SW480 (cell line): ENCODE results near the gene MPND.

Experiments used
- DNase-seq: peaks from one replicate; pipeline ENCODE4 v3.0.0-alpha.2; 2016; ENCODE audit warnings: low spot score

MPND gene, protein sequence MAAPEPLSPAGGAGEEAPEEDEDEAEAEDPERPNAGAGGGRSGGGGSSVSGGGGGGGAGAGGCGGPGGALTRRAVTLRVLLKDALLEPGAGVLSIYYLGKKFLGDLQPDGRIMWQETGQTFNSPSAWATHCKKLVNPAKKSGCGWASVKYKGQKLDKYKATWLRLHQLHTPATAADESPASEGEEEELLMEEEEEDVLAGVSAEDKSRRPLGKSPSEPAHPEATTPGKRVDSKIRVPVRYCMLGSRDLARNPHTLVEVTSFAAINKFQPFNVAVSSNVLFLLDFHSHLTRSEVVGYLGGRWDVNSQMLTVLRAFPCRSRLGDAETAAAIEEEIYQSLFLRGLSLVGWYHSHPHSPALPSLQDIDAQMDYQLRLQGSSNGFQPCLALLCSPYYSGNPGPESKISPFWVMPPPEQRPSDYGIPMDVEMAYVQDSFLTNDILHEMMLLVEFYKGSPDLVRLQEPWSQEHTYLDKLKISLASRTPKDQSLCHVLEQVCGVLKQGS

DNA sequence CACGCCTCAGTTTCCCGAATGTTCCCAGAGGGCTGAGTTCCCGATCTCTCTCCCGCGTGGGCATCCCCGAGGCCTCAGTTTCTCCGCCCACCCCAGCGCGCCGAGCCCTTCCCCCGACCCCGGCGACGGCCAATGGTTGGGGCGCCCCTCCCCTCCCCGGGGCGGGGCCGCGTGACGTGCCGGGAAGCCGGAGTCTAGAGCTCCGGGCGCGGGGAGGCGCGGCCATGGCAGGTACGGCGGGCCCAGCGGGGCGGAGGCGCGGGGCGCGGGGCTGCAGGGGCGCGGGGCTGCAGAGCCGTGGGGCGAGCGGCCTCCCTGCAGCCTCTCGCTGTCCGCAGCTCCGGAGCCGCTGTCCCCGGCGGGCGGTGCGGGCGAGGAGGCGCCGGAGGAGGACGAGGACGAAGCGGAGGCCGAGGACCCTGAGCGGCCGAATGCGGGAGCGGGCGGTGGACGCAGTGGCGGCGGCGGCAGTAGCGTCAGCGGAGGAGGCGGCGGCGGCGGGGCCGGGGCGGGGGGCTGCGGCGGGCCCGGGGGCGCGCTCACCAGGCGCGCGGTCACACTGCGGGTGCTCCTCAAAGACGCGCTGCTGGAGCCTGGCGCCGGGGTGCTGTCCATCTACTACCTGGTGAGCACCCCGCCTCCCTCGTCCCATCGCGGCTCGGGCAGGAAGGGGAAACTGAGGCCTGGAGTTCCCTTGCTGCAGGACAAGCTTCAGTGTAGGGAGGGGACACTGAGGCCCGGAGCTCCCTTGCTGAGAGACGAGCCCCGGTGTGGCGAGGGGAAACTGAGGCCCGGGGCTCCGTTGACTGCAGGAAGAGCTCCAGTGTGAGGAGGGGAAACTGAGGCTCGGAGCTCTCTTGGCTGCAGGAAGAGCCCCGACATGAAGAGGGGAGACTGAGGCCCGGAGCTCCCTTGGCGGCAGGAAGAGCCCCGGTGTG, at the start of gene MPND:
MPND (plus strand) TSS at position 193 of the 938 bp plus-strand sequence; CDS start at position 225, 32 bp downstream.
- DNase-seq = peak; percentile 59

DNA sequence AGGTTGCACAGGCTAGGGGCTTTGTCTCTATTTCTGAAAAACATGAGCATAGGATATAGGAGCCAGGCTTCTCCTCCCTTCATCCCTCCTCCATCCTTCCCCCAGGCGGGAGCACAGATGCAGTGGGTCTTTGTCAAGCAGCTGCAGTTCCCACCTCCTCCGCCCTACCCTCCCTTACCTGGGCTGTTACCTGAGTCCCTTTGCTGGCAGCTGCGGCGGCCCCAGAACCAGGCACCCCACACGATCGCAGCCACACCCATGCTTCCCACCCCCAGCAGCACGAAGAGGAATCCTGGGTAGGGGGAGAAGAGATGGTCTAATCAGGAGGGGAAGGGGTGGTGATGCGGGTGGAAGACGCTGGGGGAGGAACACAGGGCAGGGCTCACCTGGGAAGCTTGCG, 49.0 kb upstream of the MPND start:
- no peak for DNase-seq

DNA sequence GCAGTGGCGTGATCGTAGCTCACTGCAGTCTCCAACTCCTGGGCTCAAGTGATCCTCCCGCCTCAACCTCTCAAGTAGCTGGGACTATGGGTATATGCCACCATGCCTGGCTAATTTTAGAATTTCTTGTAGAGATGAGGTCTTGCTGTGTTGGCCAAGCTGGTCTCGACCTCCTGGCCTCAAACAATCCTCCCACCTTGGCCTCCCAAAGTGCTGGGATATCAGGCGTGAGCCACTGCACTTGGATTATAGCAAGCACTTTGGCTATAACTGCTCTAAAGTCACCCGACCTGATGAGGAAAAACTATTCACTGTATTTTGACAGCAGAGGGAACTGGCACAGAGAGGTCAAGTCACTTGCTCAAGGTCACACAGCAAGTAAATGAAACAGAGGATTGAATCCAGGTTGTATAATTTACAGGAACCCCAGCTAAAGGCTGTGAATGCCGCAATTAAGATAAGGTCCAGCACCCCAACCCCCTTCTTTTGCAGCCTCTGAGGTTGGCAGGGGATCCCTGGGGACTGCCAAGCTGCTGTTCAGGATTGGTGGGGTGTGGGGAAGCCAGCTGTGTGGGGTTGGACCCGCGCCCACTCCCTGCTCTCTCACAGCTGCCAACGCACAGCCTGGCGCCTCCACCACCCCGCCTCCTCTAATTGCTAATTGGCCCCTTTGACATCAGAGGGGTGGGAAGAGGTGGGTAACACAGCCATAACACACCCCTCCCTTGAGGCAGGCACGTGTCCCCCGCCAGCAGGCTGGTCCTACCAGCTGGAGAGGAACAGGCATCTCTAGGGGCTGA, 47.2 kb upstream of the MPND start:
- no peak for DNase-seq

DNA sequence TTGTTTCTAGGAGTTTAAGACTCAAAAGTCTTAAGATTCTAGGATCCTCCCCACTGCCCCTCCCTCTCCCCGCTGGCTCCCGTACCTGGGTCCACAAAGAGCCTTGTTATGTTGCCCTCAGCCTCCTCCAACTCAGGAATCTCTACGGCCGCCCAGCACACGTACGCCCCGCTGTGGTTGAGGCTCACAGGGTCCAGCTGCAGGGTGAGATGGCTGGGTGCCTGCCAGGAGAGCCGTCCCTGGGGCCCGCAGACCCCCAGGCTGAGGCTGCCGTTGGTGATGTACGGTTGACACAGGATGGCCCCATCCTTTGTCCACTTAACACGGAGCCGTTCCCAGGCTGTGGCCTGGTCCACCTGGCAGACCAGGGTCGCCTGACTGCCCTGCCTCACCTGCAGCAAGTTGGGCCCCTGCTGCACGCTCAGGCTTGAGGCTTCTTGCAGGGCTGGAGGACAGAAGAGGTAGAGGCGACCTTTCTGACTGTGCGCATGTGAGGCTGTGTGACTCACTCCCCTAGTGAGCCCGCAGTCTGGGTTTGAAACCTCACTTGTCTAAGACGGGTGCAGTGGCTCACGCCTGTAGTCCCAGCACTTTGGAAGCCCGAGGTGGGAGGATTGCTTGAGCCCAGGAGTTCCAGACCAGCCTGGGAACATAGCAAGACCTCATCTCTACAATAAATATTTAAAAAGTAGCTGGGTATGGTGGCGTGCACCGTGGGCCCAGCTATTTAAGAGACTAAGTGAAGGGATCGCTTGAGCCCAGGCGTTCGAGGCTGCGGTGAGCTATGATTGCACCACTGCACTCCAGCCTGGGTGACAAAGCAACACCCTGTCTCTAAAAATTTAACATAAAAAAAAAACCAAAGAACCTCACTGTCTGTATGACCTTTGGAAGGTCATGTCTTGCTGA, 45.2 kb upstream of the MPND start:
- DNase-seq = no peak

DNA sequence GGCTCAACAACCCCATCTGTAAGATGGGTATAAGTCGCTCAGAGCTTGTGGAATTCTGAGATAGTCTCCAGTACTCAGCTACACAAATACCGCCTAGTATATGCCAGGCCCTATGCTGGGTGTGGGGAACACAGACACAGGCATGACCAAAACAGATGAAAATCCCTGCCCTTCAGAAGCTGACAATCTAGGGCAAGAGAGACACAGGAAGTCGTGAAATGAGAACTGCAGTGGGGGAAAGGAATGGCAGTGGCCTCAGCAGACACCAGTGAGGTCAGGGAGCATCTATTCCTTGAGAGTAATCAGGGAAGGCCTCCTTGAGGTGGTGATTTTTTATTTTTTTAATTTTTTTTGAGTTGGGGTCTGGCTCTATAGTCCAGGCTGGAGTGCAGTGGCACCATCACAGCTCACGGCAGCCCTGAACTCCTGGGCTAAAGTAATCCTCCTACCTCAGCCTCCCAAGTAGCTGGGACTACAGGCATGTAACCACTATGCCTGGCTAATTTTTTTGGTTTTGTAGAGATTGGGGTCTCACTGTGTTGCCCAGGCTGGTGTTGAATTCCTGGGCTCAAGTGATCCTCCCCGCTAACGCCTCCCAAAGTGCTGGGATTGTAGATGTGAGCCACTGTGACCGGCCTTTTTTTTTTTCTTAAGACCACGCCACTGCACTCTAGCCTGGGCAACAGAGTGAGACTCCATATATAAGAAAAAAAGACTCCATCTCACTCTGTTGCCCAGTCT, 44.4 kb upstream of the MPND start:
- DNase-seq = no peak

DNA sequence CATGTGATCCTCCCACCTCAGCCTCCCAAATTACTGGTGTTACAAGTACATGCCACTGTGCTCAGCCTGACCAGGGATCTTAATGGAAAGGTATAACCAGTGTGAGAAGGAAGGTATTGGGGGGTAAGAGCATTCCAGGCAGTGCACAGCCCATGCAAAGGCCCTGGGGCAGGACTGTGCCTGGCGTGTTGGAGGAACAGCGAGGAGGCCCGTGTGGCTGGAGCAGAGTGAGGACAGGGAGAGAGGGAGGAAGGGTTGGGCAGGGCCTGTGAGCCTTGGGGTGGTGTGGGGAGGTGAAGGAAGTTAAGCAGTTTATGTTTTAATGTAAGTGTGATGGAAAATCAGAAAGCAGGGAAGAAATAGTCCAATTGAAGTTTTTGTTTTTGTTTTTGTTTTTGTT, 42.8 kb upstream of the MPND start:
- no peak for DNase-seq

DNA sequence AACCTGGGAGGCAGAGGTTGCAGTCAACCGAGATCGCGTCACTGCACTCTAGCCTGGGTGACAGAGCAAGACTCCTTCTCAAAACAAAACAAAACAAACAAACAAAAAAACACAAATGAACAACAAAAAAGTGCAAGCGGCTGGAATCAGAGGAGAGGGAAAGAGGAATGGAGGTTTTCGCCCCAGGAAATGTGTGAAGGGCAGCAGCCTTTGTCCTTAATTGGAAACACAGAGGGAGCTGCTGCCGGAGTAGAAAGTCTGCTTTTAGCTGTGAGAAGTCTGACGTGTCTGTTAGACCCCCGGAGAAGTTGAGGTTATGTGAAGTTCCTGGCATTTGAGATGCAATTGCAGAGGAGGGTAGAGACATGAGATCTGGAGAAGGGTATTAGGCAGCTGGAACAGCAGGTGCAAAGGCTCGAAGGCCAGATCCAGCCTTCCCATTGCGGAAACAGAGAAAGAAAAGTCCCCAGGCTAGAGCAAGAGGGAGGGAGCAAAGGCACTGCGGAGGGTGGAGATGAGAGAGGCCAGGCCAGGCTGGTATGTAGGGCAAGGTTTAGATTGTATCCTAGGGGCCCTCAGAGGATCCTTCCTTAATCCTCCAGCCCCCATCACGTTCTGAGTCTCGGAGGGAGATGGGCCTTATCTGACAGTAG, 41.6 kb upstream of the MPND start:
- no peak for DNase-seq

DNA sequence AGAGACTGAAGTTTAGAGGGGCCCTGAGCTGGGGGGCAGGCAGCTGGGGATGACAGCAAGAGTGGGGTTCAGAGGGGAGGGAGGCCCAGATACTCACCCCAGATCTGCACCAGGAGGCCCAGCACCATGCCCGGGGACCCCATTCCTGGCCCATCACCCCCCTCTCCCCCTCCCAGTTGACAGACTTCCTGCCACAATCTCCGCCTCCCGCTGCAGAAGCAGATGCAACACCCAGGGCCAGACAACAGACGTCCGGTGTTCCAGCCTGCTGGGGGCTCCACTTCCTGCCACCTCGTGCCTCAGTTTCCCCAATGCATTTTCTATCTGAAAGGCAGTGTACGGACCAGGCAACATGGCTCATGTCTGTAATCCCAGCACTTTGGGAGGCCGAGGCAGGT, 41.1 kb upstream of the MPND start, which contains the start of gene TMIGD2:
TMIGD2 (minus strand) TSS at position 147 of the 398 bp plus-strand sequence; CDS start at position 143, 4 bp downstream.
- DNase-seq = no peak

DNA sequence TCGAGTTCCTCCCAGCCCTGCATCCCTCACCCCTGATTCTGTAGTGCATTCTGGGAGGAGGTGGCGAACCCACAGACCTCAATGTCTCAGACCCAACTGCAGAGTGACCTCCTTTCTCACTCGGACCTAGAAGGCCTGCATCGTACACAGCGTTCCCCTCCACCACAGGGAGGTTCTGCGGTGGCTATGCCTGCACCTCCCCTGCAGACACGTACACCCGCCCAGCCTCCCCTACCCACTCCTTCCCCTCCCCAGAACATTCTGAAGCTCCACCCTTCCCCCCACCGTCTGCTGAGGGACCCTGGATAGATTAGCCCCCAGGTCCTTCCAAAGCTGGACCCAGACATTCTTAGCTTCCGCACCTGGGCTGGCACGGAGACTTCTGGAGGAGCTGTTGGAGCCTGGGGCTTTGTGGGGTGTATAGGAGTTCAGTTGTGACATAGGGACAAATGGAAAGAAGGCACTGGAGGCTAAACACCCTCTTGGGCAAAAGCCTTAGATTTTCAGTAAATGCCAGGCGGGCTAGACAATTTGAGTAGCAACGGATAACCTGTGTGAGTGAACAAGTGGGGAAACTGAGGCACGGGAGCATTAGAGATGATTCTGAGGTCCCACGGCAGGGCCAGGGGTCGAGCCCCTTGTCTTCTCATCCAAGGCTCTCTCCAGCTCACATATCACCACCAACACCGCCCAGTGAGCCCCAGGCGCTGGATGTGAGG, 39.4 kb upstream of the MPND start:
- no peak for DNase-seq

DNA sequence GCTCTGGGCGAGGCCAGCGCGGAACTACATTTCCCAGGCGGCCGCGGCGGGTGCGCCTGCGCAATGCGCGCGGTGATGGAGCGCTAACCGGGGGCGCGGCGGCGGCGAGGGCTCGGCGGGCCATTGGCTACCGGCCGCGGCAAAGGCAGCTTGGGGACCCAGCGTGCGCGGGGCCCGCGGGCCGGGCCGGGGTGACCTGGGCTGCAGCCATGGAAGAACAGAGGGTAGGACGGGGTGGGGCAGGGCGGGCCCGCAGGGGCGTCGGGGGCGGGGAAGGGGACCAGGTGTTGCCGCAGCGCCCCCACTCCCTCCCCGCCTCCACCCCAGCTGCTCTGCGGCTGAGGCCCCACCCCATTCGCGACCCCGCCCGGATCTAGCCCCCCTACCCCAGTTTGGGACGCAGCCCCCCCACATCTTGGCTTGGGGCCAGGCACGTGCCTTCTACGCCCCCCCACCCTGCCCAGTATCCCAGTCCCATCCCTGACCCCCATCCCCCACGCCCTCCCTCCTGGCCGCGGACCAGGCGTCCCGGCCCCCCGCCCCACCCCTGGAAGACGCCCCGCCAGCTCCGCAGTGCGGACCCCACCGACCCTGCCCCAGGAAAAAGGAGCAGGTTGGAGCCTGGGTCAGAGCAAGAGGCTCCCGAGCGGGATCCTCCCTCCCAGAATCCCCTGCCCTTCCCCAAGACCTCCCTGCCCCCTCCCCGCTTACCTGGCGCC, 38.7 kb upstream of the MPND start, which contains the start of gene FSD1:
FSD1 (plus strand) TSS at position 61 of the 719 bp plus-strand sequence; CDS start at position 210, 149 bp downstream.
- peak; percentile 36 for DNase-seq

DNA sequence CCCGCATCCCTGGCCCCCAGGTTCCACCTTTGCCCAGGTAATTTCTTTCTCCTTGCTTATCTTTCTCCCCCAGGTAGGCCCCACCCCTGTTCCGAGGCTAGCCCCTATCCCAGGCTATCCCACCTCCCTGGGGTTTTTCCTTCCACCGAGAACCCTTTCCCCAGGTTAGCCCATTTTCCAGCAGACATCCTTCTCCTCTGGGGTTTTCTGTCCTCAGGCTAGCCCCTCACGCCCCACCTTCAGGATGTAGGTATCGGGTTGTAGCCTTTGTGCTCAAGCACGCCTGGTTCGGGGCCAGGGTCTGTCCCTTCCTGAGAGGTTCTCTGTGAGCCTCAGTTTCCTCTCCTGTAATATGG, 38.1 kb upstream of the MPND start:
- no peak for DNase-seq

DNA sequence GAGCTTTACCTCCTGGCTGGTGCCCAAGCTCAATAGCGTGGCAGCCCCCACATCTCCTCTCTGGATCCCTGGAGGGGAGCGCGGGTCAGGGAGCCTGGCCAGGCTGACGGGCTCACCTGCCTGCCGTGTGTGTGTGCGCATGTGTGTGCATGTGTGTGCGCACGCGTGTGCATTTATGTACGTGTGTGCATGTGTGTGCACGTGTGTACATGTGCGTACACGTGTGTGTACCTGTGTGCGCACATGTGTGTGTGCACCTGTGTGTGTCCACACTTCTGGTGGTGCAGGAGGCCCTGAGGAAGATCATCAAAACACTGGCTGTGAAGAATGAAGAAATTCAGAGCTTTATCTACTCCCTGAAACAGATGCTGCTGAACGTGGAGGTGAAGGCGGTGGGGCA, 37.7 kb upstream of the MPND start:
- no peak for DNase-seq

DNA sequence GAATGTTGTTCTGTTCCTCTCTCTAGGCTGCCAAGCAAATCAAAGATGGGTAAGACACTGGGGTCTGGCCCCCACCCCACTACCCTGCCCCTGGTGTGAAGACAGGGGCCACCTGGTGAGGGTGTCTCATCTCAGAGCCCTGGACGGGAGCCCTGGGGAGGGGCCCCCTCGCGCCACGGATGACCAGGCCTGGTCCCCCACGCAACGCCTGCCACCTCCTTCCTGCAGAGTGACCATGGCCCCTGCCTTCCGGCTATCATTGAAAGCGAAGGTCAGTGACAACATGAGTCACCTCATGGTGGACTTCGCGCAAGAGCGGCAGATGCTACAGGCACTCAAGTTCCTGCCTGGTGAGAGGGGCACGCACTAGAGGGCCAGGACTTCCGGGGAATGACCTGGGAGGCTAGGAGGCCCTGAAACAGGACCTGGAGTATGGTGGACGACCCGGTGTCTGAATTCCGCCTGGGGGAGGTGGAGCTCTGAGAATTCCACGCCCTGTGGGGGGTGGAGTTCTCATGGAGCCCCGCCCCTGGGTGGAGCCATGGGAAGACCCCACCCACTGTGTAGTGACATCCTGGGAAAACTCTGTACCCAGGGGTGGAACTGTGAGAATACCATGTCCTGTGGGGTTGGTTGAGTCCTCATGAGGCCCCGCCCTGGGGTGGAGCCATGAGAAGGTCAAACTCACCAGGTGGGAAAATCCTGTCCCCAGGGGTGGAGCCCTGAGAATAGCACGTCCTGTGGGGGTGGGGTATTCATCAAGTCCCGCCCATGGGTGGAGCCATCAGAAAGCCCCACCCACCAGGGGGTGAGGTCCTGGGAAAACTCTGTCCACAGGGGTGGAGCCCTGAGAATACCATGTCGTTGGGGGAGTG, 32.9 kb upstream of the MPND start:
- DNase-seq = peak; percentile 21

DNA sequence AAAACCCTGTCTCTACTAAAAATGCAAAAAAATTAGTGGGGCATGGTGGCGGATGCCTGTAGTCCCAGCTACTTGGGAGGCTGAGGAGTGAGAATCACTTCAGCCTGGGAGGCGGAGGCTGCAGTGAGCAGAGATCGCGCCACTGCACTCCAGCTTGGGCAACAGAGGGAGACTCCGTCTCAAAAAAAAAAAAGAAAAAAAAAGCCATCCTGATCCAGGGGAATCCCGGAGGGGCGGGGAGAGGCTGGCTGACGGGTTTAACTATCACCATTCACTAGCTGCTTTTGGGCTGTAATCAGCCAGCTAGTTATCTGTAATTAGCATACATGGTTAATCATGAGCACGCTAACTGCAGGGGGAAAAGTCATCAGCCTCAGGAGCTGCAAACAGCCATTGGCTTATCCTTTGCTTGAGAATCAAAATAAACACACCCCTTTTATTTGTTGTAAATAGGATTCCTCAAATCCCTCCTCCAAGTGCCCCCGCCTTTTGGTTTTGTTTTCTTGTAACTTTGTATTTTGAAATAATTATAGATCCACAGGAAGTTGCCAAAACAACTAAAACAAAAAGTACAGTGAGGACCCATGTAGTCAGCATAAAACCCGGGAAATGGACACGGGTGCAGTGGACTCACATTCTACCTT, 29.4 kb upstream of the MPND start:
- no peak for DNase-seq

DNA sequence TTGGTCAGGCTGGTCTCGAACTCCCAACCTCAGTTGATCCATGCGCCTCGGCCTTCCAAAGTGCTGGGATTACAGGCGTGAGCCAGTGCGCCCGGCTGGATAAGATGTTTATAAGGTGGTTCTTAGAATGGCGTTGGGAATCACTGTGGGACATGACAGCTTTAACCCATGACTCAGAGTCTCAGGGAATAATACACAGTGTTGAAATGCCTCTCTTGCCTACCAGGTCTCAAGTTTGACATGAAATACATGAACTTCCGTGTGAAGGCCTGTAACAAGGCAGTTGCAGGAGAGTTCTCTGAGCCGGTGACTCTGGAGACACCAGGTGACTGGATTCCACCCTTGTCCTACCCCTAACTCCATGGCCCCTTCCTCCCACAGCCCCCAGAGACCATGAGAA, 26.4 kb upstream of the MPND start:
- DNase-seq = no peak

DNA sequence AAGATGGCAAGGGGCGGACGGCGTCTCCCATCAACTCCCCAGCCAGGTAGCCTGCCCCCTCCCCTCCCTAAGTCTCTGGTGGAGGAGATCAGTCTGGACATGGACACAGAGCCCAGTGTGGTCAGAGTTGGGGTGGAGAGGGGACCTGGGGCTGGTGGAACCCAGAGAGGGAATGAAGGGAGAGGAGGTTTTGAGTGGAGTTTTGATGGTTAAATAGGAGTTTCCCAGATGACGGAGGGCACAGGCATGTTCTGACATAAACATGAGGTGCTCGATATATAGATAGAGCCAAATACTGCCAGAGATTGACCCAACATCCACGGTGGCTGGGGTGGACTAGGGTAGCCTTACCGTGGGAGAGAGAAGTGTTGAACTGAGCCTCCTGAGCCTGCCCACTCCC, 24.9 kb upstream of the MPND start:
- no peak for DNase-seq
